LNCAP (cell line): Measurements from ENCODE around the gene RPL22L1.

Source experiments
- CTCF ChIP-seq: fragments of 450-650 bp; IDR thresholded peaks from 2 replicates; pipeline ENCODE4 v1.5.1; 2017; ENCODE audit warnings: mild to moderate bottlenecking

RPL22L1 gene

GRCh38 chr3:170908235-170909116 is 38.5 kb upstream of the RPL22L1 start, which contains the start of gene EIF5A2:
Gene EIF5A2, minus strand, starts transcription at chr3:170908637. Its CDS starts 831 bp downstream, at chr3:170907806.
- no peak for TF ChIP-seq CTCF

DNA sequence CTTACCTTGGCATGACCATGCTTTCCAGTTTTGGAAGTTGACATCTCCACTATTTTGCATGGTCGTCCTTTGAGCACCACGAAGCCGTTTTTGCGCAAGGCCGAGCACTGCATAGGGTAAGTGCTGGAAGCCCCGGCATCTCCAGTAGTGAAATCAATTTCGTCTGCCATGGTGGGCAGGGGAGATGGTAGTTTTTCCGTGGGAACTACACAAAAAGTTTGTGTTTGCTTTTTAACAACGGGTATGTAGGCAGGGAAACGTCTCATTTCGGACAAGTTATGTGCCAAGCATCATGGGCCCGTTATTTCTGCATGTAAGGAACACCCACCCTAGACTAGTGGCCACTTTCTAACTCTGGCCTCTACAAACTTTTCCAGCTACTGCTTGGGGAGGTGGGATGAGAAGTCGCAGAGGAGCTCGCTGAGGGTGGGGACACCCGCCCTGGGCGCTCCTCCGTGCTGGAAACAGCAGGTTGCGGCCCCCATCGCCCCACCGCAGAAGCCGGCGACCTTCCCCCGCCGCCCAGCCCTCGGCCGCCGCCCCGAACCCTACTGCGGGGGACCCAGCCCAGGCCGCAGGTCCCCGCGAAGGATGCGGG is 37.7 kb upstream of the RPL22L1 start:
- TF ChIP-seq CTCF, result no peak

DNA sequence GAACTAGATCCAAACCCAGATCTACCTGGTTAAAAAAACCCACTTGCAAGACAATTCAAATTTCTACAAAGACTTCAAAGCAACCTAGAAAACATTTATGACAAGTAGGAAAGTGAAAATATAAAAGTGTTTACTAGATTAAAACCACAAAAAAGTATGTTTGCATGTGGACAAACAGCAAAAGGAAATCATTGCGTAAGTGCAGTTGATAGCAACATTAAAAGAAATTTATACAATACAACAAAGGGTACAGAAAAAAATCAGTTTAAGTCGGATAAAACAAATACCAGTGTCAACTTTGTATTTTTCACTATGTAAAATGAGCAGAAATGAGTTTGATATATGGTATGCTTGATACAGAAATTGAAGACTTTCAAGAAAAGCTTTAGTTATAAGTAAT is 35.9 kb upstream of the RPL22L1 start:
- no peak for TF ChIP-seq CTCF

- TF ChIP-seq CTCF, result no peak
These were observed 33.1 kb upstream of the RPL22L1 start for GRCh38 chr3:170903123-170903522.

DNA sequence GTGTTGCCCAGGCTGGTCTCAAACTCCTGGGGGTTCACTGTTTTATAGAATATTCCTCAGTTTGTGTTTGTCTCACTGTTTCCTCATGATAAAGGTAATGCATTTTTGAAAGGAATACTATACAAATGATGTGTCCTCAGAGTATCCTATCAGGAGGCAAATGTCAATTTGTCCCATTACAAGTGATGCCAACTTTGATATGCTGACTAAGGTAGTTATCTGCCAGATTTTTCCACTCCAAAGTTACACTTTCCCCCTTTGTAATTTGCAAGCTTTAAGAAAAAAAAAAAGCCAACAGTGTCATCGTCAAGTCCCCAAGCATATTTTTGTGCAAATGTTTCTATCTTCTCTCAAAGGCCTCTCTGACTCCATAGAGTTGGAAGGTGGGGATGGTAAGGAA is 29.5 kb upstream of the RPL22L1 start:
- no peak for TF ChIP-seq CTCF

DNA sequence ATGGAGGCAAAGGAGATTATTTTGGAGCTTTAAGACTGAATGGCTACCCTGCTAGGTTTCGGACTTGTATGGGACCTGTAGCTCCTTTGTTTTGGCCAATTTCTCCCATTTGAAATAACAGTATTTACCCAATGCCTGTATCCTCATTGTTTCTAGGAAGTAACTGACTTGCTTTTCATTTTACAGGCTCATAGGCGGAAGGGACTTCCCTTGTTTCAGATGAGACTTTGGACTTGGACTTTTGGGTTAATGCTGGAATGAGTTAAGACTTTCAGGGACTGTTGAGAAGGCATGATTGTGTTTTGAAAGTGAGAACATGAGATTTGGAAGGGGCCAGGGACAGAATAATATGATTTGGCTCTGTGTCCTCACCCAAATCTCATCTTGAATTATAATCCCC is 28.0 kb upstream of the RPL22L1 start:
- TF ChIP-seq CTCF, result no peak

- no peak for TF ChIP-seq CTCF
These were observed 26.8 kb upstream of the RPL22L1 start for GRCh38 chr3:170896781-170897180.
